ENCODE results near the gene TMEM132D. TPM values are rescaled to one million over a fixed set of nuclear protein-coding genes. Genes with fewer than 3 reads are reported as not detected.

The TMEM132D gene
- total RNA-seq, 4 donors from 2014 or later = not detected

- ATAC-seq (ENCODE audit: low FRiP score) (no peak), DNase-seq (ENCODE audit: low spot score) (no peak)
- TF ChIP-seq CTCF (IDR thresholded peaks at IDR 0.05) = no peak
These were observed 41.9 kb downstream of the TMEM132D start for GRCh38 chr12:129861951-129862350.

GRCh38 chr12:129854591-129854990 lies 49.2 kb downstream of the TMEM132D start:
- ATAC-seq (ENCODE audit: low FRiP score) = no peak
- no peak for TF ChIP-seq CTCF (IDR thresholded peaks at IDR 0.05)
- no peak for DNase-seq (ENCODE audit: low spot score)

- ATAC-seq (ENCODE audit: low FRiP score) (no peak), DNase-seq (ENCODE audit: low spot score) (no peak)
These were observed 52.5 kb downstream of the TMEM132D start for GRCh38 chr12:129851296-129851695.

GRCh38 chr12:129848876-129849275 lies 54.9 kb downstream of the TMEM132D start:
- TF ChIP-seq CTCF (IDR thresholded peaks at IDR 0.05) = no peak
- DNase-seq (ENCODE audit: low spot score) = no peak
- ATAC-seq (ENCODE audit: low FRiP score) = no peak

More at GRCh38 chr12:129851296-129851695, 52.5 kb downstream of the TMEM132D start:
- no peak for TF ChIP-seq CTCF (IDR thresholded peaks at IDR 0.05)

GRCh38 chr12:129847063-129847462 lies 56.8 kb downstream of the TMEM132D start:
- no peak for ATAC-seq (ENCODE audit: low FRiP score)
- TF ChIP-seq CTCF (IDR thresholded peaks at IDR 0.05) = no peak
- DNase-seq (ENCODE audit: low spot score) = no peak

- no peak for TF ChIP-seq CTCF (IDR thresholded peaks at IDR 0.05)
- ATAC-seq (ENCODE audit: low FRiP score) (no peak), DNase-seq (ENCODE audit: low spot score) (no peak)
These were observed 59.1 kb downstream of the TMEM132D start for GRCh38 chr12:129844662-129845220.

GRCh38 chr12:129841251-129841650 lies 62.6 kb downstream of the TMEM132D start:
- no peak for DNase-seq (ENCODE audit: low spot score)
- no peak for TF ChIP-seq CTCF (IDR thresholded peaks at IDR 0.05)
- ATAC-seq (ENCODE audit: low FRiP score) = no peak

Measured in omental fat pad (tissue), 4 donors.